ENCODE measurements around the gene MRPS25.

Gene MRPS25

DNA sequence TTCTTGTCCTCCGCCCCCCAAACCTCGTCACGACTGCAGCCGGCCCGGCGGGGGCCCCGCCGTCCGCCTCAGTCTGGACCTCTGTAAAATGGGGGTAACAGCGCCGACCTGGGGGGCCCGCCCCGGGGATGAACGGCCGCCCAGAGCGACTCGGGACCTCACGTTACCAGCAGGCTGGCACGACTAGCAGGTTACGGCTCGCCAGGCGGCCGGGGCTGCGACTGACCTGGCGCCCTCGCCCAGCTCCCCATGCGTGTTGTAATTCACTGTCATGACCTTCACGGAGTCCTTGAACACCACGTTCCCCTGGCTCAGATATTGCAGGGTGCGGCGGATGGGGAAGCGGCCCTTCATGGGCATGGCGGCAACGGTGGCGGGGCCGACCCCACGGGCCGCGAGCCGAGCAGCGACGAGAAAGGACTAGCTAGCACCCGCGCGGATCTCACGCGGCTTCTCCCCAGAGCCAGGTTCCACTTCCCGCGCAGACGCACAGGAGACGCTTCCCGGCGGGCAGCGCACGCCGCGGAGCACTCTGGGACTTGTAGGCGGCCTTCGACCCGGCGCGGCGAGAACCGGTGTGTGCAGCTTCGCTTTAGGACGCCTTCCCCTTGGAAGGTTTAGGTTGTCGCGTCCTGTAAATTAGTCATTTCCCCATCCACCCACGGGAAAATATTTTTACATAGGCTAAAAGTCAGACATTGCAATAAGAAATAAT, at the start of gene MRPS25:
MRPS25 (minus strand) TSS at position 481 of the 715 bp plus-strand sequence; CDS start at position 360, 121 bp downstream.
- peak; percentile 85 for DNase-seq (ENCODE audit: low spot score)

DNA sequence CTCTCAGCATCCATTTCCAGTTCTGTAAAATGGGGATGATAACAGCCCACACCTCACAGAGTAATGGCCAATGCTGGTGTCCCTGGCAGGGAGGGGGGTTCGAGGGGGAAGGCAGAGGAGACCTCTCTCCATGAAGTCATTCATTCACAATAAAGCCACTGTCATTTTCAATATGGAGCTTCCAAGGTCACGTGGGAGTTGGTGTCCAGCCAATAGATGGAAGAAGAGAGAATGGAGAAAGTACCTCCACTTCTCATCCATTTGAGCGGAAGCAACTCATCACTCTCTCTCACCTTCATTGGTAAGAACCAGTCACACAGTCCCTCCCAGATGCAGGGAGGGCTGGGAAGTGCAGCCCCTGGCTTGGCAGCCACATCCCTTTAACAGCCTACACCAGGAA, 48.8 kb upstream of the MRPS25 start:
- DNase-seq (ENCODE audit: low spot score) = no peak

DNA sequence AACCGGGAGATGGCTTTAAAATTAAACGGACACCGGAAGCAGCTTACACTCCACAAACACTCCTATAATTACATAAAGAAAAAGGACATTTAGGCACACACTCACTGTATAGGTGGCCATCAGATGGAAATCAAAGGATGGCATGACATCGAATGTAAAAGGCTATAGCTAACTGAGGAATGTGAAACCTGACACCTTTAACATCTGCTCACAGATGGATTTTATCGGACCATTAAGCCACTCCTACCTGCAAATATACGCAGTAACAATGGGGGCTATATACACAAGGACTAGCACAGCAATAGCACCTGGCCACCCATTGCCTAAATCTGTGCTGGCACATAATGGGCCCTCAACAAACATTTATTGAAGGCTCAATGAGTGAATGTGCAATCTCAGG, 48.4 kb upstream of the MRPS25 start:
- DNase-seq (ENCODE audit: low spot score) = no peak

DNA sequence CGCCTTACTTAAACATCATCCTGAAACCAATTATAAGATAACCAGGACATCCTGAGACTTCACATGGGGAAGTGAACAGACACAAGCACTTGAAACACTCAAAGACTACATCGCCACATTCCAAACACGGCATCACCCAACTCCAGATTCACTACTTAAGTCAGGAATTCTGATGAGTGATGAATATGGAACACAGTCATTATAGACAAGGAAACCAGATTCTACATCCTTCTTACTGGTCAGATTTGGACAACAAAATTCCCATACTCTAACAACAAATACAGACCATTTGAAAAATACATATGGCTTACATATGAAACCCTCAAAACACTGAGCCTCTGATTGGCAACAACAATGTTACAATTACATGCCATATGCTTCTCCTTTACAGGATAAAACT, 46.9 kb upstream of the MRPS25 start:
- no peak for DNase-seq (ENCODE audit: low spot score)

DNA sequence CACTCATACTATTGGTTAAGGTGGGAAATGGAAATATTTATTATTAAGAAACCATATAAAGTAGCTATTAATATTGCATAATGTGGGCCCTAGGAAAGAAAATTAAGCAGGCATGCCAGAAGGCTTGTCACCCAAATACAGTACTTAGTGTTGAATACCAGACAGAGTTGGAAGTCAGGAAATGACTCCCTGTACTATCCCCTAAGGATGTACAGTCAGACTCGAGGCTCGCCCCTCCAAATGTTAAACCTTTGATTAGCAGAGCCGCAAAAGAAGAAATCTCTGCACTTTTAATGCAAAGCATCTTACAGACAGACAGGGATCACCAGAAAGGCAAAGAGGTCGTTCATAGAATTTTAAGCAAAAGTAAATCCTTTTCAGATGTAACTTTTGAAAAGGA, 45.1 kb upstream of the MRPS25 start:
- no peak for DNase-seq (ENCODE audit: low spot score)

DNA sequence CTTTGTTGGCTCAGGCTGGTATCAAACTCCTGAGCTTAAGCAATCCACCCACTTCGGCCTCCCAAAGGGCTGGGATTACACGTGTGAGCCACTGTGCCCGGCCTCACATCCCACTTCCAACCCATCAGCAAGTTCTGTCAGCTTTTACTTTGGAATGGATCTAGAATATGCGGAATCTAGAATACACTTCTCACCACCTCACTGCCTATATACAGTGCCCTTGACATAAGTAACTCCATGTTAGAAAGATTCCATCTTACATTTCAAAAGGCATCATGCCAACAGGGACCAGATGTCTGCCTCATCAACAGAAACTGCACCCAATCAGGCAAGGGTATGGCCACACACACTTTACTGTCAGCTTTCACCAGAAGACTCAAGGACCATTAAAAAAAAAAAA, 43.8 kb upstream of the MRPS25 start:
- no peak for DNase-seq (ENCODE audit: low spot score)

DNA sequence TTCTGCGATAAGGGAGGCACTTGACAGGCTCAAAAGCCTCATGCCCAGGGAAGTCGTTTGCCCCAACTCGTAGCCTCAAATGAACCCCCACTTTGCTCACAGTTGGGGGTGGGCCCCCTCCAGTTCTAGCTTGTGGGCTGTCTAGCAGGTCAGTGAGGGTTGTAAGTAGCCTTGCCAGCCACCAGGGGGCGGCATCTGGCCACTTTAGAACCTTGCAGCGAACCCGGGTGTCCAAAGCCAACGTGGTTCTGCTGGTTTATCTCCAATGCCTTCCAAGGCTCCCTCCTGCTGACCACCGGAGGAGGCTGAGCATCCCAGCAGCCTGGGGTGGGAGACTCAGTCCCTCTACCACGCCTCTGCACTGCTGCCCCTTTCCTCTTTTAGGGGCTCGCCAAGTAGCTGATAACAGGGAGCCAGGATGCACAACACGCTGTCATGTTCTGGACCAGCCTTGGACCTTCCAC, 43.0 kb upstream of the MRPS25 start:
- DNase-seq (ENCODE audit: low spot score) = peak; percentile 80

DNA sequence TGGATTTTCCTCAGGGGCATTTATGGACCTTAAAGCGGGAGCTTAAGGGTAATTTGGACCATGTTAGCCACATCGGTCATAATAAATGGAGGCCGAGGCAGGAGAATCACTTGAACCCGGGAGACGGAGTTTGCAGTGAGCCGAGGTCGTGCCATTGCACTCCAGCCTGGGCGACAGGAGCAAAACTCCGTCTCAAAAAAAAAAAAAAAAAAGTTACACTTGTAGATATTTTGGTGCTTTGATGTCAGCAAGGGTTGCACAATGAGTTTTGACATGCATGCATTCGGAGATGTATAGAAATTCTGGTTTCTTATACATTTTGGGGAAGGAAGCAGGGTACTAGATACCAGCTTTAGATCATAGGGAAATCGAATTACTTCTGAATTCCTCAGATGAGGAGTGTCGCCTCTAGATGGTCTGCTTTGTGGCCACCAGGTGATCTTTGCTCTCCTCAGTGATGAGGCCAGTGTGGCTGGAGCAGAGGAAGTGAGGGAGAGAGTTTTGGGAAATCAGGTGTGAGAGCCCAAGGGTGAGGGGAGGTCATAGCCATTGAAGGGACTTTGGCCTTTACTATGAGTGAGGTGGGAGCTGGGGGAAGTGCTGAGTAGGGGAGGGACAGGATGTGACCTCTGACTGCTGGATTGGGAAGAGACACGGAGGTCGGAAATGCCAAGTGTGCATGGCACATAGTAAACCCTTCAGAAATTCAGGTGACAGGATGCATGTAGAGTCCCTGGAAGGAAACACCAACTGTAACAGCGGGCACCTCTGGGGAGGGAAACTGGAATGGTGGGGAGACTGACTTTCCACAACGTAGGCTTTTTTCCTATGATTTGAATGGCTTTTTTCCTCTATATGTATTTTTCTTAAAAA, 42.2 kb upstream of the MRPS25 start:
- no peak for DNase-seq (ENCODE audit: low spot score)

DNA sequence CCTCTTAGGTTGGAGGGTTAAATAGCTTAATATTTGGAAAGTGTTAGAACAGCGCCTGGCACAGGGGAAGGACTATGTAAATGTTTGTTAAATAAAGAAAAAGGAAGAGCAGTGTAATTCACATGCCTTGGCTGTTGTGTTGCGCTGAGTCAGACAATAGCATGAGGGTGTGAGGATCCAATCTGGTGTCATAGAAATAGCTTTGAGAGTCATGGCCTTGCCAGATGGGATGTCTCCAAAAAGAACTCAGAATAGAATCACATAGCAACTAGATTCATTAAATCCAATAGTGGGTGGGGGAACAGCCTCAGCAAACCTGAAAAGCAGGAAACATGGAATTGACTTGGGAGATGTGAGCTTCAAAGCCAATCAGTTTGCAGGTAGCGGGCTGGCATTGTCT, 37.7 kb upstream of the MRPS25 start:
- DNase-seq (ENCODE audit: low spot score) = peak; percentile 32

DNA sequence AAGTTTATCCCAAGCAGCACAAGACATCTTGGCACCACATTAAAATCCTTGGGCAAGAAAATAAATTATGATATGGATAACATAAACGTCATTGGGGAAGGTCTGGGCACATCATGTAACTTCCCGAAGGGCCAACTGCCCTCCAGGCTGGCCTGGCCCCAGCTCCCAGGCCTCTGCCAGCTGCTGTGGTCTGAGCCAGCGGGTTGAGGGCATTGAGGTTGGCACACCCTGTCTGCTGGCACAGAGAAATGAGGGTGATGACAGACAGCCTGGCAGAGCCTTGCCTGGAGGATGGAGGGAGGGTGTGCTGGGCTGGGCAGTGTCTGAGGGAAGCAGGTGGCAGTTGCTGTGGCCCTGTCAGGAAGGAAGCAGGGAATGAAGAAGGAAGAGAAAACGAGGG, 37.1 kb upstream of the MRPS25 start:
- DNase-seq (ENCODE audit: low spot score) = peak; percentile 88

DNA sequence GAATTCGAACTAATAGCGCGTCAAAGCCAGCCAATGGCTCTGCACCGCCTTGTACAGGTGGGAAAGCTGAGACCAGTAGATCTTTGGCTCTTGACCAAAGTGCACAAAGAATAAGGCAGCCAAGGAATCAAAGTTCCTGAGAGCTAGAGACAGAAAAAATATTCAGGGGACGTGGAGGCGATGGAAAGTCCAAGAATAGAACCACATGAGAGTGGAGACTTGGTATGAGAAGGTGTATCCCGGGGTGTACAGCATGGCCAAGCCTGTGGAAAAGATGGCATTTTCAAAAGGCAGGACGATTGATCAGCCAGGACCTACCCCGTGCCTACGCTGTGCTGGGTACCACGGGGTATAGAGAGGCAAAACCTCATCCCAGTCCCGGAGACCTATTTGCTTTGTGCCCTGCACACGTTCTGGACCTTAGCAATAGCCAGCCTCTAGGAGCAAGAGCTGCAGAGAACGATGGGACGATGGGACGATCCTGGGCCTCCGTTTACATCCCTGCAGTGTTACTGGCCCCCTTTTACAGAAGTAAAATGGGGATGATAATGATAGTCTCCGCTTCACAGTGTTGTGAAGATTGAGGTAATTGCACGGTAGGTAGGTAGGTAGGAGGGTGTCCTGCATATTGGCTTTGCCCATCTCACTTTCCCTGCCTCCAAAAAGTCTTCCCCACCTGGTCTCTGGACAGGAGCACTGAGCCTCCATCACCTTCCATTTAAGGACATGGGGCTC, 34.4 kb upstream of the MRPS25 start:
- DNase-seq (ENCODE audit: low spot score) = no peak

DNA sequence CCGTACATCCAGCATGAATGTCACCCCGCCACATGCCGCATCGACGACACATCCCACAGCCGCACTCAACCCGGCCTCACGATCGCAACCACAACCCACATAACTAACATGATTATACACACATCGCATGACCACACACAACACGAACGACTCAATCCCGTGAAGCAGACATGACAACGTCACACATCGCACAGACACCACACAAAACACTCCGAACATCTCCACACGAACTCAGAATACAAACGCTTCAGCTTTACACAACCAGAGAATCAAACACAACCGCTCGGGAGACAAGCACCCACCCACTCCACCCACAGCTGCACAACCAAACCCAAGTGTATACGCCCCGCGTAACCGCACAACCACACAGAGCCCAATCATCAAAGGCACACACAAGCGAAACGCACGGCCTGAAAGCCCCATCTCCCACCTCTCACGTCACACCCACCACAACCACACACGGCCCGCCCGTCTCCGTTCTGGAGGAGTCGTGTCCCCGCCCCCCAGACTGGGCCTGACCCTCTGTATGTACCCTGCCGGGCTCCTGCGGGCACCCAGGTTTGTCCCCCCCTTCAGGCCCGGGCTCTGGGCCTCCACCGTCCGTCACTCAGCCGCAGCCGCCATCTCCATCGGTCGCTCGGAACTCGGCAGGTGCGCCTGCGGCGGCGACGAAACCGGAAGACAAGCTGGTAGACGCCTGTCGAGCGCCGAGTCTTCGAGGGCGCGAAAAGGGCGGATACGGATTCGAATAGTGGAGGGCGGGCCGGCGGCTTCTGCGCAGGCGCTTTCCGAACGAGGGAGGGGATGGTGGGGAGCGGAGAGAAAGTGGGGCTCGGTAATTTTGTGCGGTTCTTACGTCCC, 33.6 kb upstream of the MRPS25 start, which contains the start of gene RBSN:
RBSN (minus strand) TSS at position 646 of the 861 bp plus-strand sequence. CDS start 3,028 bp downstream, outside the sequence.
- DNase-seq (ENCODE audit: low spot score) = peak; percentile 95

DNA sequence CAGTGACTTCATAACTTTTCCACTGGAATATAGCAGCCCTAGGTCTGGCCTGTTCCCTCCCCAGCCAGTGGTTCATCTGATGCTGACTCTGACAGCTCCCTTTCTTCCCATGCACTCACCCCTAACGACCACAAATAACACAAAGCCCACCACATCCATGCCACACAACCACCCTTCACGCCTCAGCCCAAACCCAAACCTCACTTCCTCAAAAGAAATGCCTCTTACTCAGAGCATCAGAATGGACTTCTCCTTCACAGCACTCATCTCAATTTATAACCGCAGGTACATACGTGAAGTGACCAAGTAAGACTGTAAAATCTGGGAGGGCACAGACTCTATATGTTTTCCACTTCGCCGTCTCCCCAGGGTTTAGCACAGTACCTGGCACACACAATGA, 32.8 kb upstream of the MRPS25 start:
- no peak for DNase-seq (ENCODE audit: low spot score)

DNA sequence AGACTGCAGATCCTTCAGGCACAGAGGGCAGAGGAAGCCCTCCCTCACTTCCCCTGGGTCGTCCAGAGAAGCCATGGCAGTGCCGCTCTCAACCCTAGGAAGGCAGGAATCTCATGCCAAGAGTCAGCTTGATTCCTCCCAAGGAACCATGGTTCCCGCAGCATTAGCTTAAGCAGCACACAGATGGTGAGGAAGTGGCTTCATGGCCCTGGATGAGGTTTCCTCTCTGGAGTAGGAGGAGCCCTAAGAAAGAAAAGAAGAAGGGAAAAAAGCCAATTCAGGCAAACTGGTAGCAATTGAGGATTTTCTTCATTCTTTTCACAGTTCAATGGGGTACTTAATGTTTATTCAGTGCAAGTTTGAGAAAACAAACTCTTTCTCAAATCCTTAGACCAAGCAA, 30.9 kb upstream of the MRPS25 start:
- DNase-seq (ENCODE audit: low spot score) = peak; percentile 45

DNA sequence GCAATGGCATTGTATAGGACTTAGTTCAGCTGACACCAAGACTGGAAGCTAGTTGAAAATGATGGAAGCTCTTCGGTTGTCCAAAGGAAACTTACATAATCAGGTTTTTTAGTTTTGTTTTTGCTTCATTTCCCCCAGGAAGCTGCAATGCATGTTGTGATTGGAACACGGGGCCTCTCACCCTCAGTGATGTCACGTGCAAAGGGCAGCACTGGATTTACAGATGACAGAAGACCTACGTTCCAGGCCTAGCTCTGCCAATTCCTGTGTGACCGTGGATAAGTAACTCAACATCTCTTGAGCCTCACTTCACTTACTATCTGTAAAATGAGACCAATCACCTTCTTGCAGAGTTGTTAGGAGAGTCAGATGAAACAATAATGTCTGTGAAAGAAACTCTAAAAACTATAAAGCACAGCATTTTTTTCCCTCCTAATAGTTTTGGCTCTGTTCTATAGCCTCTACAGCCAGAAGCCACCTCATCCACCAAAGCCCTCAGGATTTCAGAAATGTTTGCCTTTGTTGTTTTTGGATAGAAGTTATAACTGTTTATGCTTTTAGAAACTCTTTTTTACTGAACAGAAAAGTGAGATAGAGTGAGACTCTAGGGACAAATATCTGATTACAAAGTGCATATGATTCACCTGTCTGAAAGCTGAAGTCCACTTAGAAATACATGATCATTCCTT, 29.2 kb upstream of the MRPS25 start:
- DNase-seq (ENCODE audit: low spot score) = no peak

DNA sequence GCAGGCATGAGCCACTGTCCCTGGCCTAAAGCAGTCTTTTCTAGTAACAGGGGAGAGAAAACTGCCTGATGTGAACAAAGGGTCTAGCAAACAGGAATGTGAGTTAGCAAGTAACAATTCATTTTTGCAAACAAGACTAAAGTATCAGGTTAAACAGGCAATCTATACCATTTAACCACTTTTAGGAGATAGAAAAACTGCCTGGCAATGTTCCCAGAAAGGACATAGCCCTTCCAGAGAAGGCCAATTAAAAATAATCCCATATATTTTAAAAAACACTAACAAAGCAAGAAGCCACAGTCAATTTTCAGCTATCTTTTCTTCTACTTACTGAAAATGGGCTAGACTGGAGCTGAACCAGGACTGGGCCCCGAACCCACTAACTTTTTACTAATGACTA, 27.6 kb upstream of the MRPS25 start:
- DNase-seq (ENCODE audit: low spot score) = no peak

DNA sequence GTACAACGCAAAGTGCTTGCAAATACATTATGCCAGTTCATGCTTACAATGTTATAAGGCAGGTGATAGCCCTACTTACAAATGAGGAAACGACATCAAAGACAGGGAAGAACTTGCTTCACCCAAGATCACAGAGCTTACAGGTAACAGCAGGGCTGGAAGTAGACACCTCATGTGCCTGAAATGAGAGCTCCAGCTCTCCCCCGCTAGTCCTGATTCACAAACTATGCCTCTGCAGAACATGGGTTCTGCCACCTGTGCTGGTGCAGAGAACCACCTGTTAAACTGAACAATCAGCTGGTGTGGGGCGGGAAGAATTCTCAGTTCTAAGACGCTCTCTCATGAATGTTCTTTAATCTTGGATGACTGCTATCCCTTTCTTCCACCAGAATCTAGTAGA, 26.5 kb upstream of the MRPS25 start:
- DNase-seq (ENCODE audit: low spot score) = no peak

DNA sequence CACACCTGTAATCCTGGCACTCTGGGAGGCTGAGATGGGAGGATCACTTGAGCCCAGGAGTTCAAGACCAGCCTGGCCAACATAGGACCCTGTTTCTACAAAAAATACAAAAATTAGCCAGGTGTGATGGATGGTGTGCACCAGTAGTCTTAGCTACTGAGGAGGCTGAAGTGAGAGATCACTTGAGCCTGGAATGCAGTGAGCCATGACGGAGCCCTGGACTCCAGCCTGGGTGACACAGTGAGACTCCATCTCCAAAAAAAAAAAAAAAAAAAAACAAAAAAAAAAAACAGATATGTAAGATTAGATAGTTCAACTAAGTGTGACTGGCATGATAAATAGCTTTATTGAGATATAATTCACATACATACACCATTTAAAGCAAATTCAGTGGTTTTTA, 24.1 kb upstream of the MRPS25 start:
- DNase-seq (ENCODE audit: low spot score) = no peak

DNA sequence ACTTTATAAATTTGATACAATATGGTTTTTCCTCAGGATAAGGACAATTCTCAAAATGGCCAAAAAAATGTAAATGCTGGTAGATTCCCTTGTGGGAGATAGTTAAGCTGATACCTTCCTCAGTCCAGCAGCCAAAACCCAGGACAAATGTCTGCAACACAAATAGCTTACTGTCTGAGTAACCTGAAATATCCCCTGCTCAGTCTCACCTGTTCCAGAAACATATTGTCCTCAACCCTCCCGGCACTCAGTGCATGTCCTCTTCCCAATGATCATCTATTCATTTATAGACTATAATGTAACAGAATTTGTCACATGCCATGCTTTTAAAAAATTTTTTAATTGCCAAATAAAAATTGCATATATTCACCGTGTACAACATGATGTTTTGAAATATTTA, 21.6 kb upstream of the MRPS25 start:
- DNase-seq (ENCODE audit: low spot score) = no peak

DNA sequence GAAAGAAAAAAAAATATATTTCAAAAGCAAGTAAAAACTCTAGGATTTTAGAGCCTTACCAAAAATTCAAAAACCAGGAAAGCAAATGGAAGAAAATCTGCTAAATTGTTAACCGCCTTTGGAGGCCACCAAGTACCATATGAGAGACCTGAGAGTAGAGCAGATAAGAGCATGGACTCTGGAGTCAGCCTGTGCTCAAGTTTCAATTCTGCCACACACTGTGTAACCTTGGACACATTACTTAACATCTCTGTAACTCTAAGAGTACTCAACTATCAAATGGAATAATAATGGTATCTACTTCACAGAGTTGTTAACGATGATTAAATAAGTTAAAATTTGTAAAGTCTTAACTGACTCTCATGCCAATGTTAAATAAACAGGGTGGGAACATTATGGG, 21.1 kb upstream of the MRPS25 start:
- no peak for DNase-seq (ENCODE audit: low spot score)

DNA sequence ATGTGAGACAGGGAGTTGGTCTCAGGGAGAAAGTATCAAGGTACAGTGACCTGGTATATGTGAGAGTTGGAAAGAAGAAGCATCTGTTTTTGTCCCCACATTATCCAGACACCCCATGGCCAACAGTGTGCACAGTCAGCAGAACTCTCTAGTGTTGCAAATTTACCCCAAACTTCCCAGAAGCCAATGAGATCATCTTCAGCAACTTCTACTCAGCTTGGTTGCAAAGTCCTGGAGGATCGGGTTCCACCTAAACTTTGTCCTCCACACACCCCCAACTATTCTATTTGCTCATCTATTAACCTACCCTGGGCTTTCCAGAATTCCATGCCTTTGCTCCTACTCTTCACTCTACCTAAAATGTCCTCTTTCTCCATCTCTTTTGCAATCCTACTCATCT, 18.1 kb upstream of the MRPS25 start:
- no peak for DNase-seq (ENCODE audit: low spot score)
